AG09319 (cell line): ENCODE results near the gene EN1.

Experiments
- DNase-seq: peaks from one replicate; pipeline ENCODE4 v3.0.0-alpha.2; 2010; ENCODE audit warnings: low read depth; ENCODE audit errors: extremely low read depth
- CTCF ChIP-seq: IDR thresholded peaks from 2 replicates; pipeline ENCODE4 v1.5.1; 2011; ENCODE audit warnings: low read depth, mild to moderate bottlenecking, inconsistent platforms, low read length, moderate library complexity

Gene EN1

GRCh38 chr2:118850901-118851415 lies 3.5 kb upstream of the EN1 start:
- TF ChIP-seq CTCF, result no peak
- no peak for DNase-seq

GRCh38 chr2:118850168-118850900 lies 2.9 kb upstream of the EN1 start:
- no peak for TF ChIP-seq CTCF
- DNase-seq, result no peak

- DNase-seq, result no peak
- TF ChIP-seq CTCF, result no peak
Observed at GRCh38 chr2:118849226-118850167, 2.0 kb upstream of the EN1 start.

GRCh38 chr2:118848381-118849225 lies 1.2 kb upstream of the EN1 start:
- no peak for TF ChIP-seq CTCF
- no peak for DNase-seq

- no peak for TF ChIP-seq CTCF
- DNase-seq, result peak; percentile 62
Observed at GRCh38 chr2:118847762-118848172, 319 bp upstream of the EN1 start.

- TF ChIP-seq CTCF, result no peak; the same call in 1 of the 2 replicates
- no peak for DNase-seq
Observed at GRCh38 chr2:118846442-118846952, 951 bp downstream of the EN1 start.
